Measurements from ENCODE around the gene IL18. TPM values are rescaled to one million over a fixed set of nuclear protein-coding genes. Genes with fewer than 3 reads are reported as not detected.

IL18 gene
- total and polyA plus RNA-seq, 9 of the 15 experiments (the other 6 are each of a cell fraction or from before 2014, with no cell fraction given), result 4.1 to 10.0 (median 6.1) TPM

GRCh38 chr11:112132737-112133136, 31.2 kb downstream of the IL18 start:
- FAIRE-seq (no peak), ATAC-seq (peak; percentile 32; the same call in 1 of the 3 replicates), DNase-seq (ENCODE audit: extremely low read depth in 1 of 4, low spot score in 3 of 4) (no peak)
- no peak overlapping the region for H3K4me3 ChIP-seq
- no peaks in the 10 kb centered on the region for H3K27me3 ChIP-seq (ENCODE audit: control insufficient read depth in 2 of 2, insufficient read depth in 2 of 2, low read length in 2 of 2)
- no peaks in the 10 kb centered on the region for H3K79me2 ChIP-seq (ENCODE audit: control insufficient read depth, insufficient read depth, low read length)
- H3K9me1 ChIP-seq (ENCODE audit: control insufficient read depth, insufficient read depth, low read length), result no peaks in the 10 kb centered on the region
- H4K20me1 ChIP-seq (replicated peaks; ENCODE audit: control insufficient read depth, insufficient read depth, low read length), result no peaks in the 10 kb centered on the region
- no peak overlapping the region for H3K4me2 ChIP-seq (ENCODE audit: insufficient read depth, low read length)
- POLR2A ChIA-PET, result interaction anchor here (2.0 kb wide), 1 partner anchor 11 kb away, joined by 7 read pairs; no protein-coding TSS in a partner anchor
- H2AFZ ChIP-seq (ENCODE audit: low read depth, low read length), result no peak overlapping the region
- in situ Hi-C loops (cut with MboI), result no loop called here
- CTCF ChIA-PET (ENCODE audit: low intra/inter-chr PET ratio), result no interaction called here
- H3K9ac ChIP-seq (ENCODE audit: insufficient read depth in 1 of 2, low read depth in 2 of 2, low read length in 2 of 2), result no peak overlapping the region
- no peak overlapping the region for H3K27ac ChIP-seq (ENCODE audit: extremely low read depth, low read depth, low read length)
- BruUV-seq (replicated peaks), result no TSS peak
- H3K4me1 ChIP-seq (replicated peaks in 1 of 2; ENCODE audit: control insufficient read depth in 2 of 2, insufficient read depth in 2 of 2, low read length in 2 of 2), result no peaks in the 10 kb centered on the region
- H3K9me3 ChIP-seq (replicated peaks; ENCODE audit: control insufficient read depth, insufficient read depth, low read depth, low read length), result no peaks in the 10 kb centered on the region
- TF ChIP-seq ATF3 (IDR thresholded peaks at IDR 0.05), result no peak
- TF ChIP-seq ATF3 (CRISPR knock-in tag; conservative IDR thresholded peaks at IDR 0.05), result no peak
- no peak for TF ChIP-seq ESRRB (CRISPR knock-in tag; IDR thresholded peaks at IDR 0.05; ENCODE audit: borderline replicate concordance)
- TF ChIP-seq ETV1 (tag; conservative IDR thresholded peaks at IDR 0.05; ENCODE audit: low read depth), result 0 out of 2 replicates have a peak, but pooled peaks have one; percentile 37
- TF ChIP-seq CHCHD3 (CRISPR knock-in tag; IDR thresholded peaks at IDR 0.05), result no peak
- no peak for TF ChIP-seq GABPA (tag; conservative IDR thresholded peaks at IDR 0.05; ENCODE audit: low read depth)
- TF ChIP-seq SREBF2 (CRISPR knock-in tag; IDR thresholded peaks at IDR 0.05), result no peak
- TF ChIP-seq RBM39 (optimal IDR thresholded peaks at IDR 0.05; ENCODE audit: low read depth, low read length), result no peak
- H3K36me3 ChIP-seq (ENCODE audit: control insufficient read depth, insufficient read depth, low read length), result no peaks in the 10 kb centered on the region
- WGBS (ENCODE audit: insufficient coverage, low coverage, missing lambda C conversion rate), result 8% methylated on average over 2 of the region's 2 CpGs
- intact Hi-C loops (cut with micrococcal nuclease), result no loop called here
